Large intestine (tissue), 3 donors: ENCODE results near the gene XPNPEP1. TPM values are rescaled to one million over a fixed set of nuclear protein-coding genes. Genes with fewer than 3 reads are reported as not detected.
A peak's percentile ranks its signal among the peaks of the same experiment; 100 is the strongest.

Experiments used
- DNase-seq, 2 donors: peaks; one replicate each; pipeline versions ENCODE4 v3.0.0 to v3.0.0-alpha.2; 2013
- H3K27ac ChIP-seq: one replicate; pipeline ENCODE4 v1.5.1; 2013; ENCODE audit warnings: low read length
- H3K27me3 ChIP-seq: 2 replicates; pipeline ENCODE4 v1.6.1; 2013; ENCODE audit warnings: low read length; ENCODE audit not compliant: control insufficient read depth, insufficient read depth
- H3K36me3 ChIP-seq: 2 replicates; pipeline ENCODE4 v1.6.1; 2013; ENCODE audit warnings: low read length; ENCODE audit not compliant: control insufficient read depth, insufficient read depth
- H3K4me1 ChIP-seq: one replicate; pipeline ENCODE4 v1.6.1; 2013; ENCODE audit warnings: low read length; ENCODE audit not compliant: control insufficient read depth, insufficient read depth
- H3K4me3 ChIP-seq: one replicate; pipeline ENCODE4 v1.5.1; 2013; ENCODE audit warnings: low read length
- H3K9me3 ChIP-seq: one replicate; pipeline ENCODE4 v1.6.1; 2013; ENCODE audit warnings: mild to moderate bottlenecking, low read depth, low read length, moderate library complexity; ENCODE audit not compliant: control insufficient read depth
- WGBS: methylation state at CpG from one replicate; pipeline ENCODE4 v1.1.5; 2013; ENCODE audit warnings: low lambda C conversion rate; ENCODE audit not compliant: insufficient coverage; 5-methylcytosine and 5-hydroxymethylcytosine counted together
- polyA plus RNA-seq: library from polyadenylated mRNA; unstranded; fragments of 120-200 nt; gene quantifications from one replicate; pipeline ENCODE4 v1.2.1, GENCODE V29; 2013

The XPNPEP1 gene
- polyA plus RNA-seq, 1 donor = 152 TPM

GRCh38 chr10:109894516-109894915, 28.8 kb downstream of the XPNPEP1 start:
- Histone ChIP-seq H3K4me1 (peaks cover 46% of the 10 kb centered on the region), H3K9me3 (no peaks in the 10 kb centered on the region), H3K27ac (no peak overlapping the region), H3K27me3 (no peaks in the 10 kb centered on the region), H3K36me3 (peaks cover 36% of the 10 kb centered on the region), H3K4me3 (no peak overlapping the region)
- no peak for DNase-seq
- WGBS = 70% methylated on average over 3 of the region's 5 CpGs

DNA sequence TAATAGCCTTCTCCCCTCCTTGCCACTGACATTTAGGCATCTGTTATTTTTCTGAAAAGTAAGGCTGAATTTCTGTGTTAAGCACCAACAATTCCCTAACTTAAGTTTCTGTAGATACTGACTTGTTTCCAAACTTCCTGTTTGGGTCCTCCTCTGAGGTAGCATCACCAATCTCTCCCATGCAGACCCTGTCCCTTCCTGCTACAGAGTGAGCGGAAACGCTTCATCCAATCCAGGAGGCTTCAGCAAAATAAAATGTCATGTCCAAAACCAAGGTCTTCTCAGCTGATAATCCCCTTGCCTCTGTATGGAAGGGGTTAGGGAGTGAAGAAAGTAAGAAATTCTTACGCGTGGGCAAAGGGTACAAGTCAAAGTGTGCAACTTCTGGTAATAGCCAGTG, 29.9 kb downstream of the XPNPEP1 start:
- Histone ChIP-seq H3K9me3 (no peaks in the 10 kb centered on the region), H3K27ac (peak overlapping the region; percentile 75), H3K27me3 (no peaks in the 10 kb centered on the region), H3K4me3 (no peak overlapping the region), H3K36me3 (peaks cover 38% of the 10 kb centered on the region), H3K4me1 (peaks cover 38% of the 10 kb centered on the region)
- no CpG with 5 or more reads among the region's 4 CpGs for WGBS
- no peak for DNase-seq

DNA sequence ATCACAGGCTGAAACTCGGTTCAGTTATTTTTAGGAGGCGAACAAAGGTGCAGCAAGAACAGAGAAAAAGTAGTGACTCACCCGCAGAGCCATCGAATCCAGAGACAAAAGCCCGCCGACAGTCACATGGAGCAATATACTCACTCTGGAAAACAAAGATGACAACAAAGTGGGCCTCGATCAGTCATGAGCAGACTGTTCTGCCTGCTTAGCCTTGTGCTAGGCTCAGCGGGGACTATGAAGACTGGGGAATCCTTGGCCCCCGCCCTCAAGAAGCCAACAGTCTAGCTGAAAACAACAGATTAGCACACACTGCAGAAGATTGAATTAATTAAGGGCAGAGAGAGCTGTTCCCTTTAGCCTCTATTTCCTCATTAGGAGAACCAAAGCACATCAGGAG, 30.4 kb downstream of the XPNPEP1 start:
- Histone ChIP-seq H3K27ac (peak overlapping the region; percentile 75), H3K36me3 (peaks cover 38% of the 10 kb centered on the region), H3K27me3 (no peaks in the 10 kb centered on the region), H3K4me1 (peaks cover 37% of the 10 kb centered on the region), H3K9me3 (no peaks in the 10 kb centered on the region), H3K4me3 (no peak overlapping the region)
- peak; percentile 46 to 75 for DNase-seq
- WGBS = no CpG with 5 or more reads among the region's 9 CpGs

GRCh38 chr10:109892117-109892516, 31.2 kb downstream of the XPNPEP1 start:
- Histone ChIP-seq H3K9me3 (no peaks in the 10 kb centered on the region), H3K36me3 (peaks cover 45% of the 10 kb centered on the region), H3K4me3 (no peak overlapping the region), H3K27ac (peak overlapping the region; percentile 75), H3K4me1 (peaks cover 37% of the 10 kb centered on the region), H3K27me3 (no peaks in the 10 kb centered on the region)
- WGBS = no CpG with 5 or more reads among the region's 4 CpGs
- no peak for DNase-seq

GRCh38 chr10:109891105-109891504, 32.2 kb downstream of the XPNPEP1 start:
- H3K36me3 ChIP-seq = peaks cover 55% of the 10 kb centered on the region
- no peak overlapping the region for H3K27ac ChIP-seq
- H3K4me1 ChIP-seq = peaks cover 37% of the 10 kb centered on the region
- no peaks in the 10 kb centered on the region for H3K27me3 ChIP-seq
- H3K4me3 ChIP-seq = no peak overlapping the region
- WGBS = no CpG with 5 or more reads among the region's 2 CpGs
- H3K9me3 ChIP-seq = no peaks in the 10 kb centered on the region
- no peak for DNase-seq

DNA sequence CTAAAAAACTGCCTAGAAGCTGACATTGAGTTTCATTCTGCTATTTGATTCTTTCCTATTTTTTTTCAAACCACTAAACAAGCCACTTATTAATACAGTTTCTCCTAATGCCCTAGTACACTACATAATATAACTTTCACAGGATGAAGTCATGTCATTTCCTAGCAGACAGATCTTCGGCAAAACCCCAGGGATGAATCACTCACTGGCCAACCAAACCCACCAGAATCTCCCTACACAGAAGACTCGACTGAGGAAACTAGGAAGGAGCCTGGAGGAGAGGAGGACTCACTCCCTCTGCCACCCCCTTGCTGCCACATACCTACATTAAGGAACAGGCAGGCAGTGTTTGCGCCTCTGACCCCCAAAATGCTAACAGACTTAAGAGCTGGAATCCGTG, 33.4 kb downstream of the XPNPEP1 start:
- no peaks in the 10 kb centered on the region for H3K9me3 ChIP-seq
- H3K4me3 ChIP-seq = no peak overlapping the region
- no peak for DNase-seq
- peaks cover 63% of the 10 kb centered on the region for H3K36me3 ChIP-seq
- no peaks in the 10 kb centered on the region for H3K27me3 ChIP-seq
- no peak overlapping the region for H3K27ac ChIP-seq
- peaks cover 25% of the 10 kb centered on the region for H3K4me1 ChIP-seq
- no CpG with 5 or more reads among the region's 4 CpGs for WGBS

DNA sequence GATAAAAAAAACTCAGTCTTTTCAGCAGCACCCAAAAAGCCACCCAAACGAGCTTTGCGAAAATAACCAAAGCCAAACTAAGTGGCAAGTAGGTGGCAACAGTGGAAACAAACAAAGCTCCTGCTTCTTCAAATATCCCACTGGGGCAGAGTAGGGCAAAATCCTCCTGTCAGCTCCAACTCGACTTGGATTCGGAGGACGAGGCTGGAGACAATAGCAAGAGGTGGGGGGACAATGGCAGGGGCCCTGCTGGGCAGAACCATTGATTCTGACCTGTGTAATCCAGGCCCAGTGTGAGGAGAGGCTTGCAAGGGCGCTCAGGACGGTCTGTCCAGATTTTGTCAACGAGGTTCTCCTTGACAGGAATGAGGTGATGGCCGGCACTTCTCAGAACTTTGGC, 35.5 kb downstream of the XPNPEP1 start:
- no peaks in the 10 kb centered on the region for H3K27me3 ChIP-seq
- no peak overlapping the region for H3K27ac ChIP-seq
- H3K9me3 ChIP-seq = no peaks in the 10 kb centered on the region
- no peak for DNase-seq
- H3K36me3 ChIP-seq = peaks cover 74% of the 10 kb centered on the region
- WGBS = no CpG with 5 or more reads among the region's 9 CpGs
- no peak overlapping the region for H3K4me3 ChIP-seq
- peaks cover 18% of the 10 kb centered on the region for H3K4me1 ChIP-seq

DNA sequence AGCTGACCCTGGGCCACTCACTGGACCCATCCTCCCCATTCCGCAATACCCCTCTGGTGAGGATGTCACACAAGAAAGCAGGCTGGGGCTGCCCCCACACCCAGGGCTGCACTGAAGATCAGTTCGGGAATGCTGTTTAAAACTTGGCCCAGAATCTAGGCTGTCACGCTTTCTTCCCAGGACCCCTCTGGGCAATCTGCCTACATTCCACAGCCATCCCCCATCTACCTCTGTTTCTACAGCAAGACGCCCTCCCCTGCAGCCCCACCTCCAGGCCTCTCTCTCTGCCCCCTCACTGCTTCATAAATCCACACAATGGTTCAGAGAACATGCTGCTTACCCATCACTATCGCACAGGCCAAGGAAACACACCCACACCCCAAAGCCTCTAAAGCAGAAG, 36.1 kb downstream of the XPNPEP1 start:
- no peak overlapping the region for H3K4me3 ChIP-seq
- DNase-seq = no peak
- no peak overlapping the region for H3K27ac ChIP-seq
- H3K27me3 ChIP-seq = no peaks in the 10 kb centered on the region
- peaks cover 78% of the 10 kb centered on the region for H3K36me3 ChIP-seq
- H3K9me3 ChIP-seq = no peaks in the 10 kb centered on the region
- H3K4me1 ChIP-seq = peaks cover 14% of the 10 kb centered on the region
- WGBS = no CpG with 5 or more reads among the region's 5 CpGs

- no CpG with 5 or more reads among the region's 2 CpGs for WGBS
- Histone ChIP-seq H3K4me1 (peaks cover 9% of the 10 kb centered on the region), H3K36me3 (peaks cover 77% of the 10 kb centered on the region), H3K9me3 (no peaks in the 10 kb centered on the region), H3K27me3 (no peaks in the 10 kb centered on the region), H3K4me3 (no peak overlapping the region), H3K27ac (no peak overlapping the region)
- no peak for DNase-seq
These were observed 36.5 kb downstream of the XPNPEP1 start for GRCh38 chr10:109886781-109887140.

GRCh38 chr10:109886037-109886780, 37.1 kb downstream of the XPNPEP1 start:
- H3K27ac ChIP-seq = no peak overlapping the region

More at GRCh38 chr10:109886037-109886780, 37.1 kb downstream of the XPNPEP1 start:
- no peaks in the 10 kb centered on the region for H3K27me3 ChIP-seq
- no peak overlapping the region for H3K4me3 ChIP-seq
- no peak for DNase-seq
- no CpG with 5 or more reads among the region's 10 CpGs for WGBS
- peaks cover 77% of the 10 kb centered on the region for H3K36me3 ChIP-seq
- no peaks in the 10 kb centered on the region for H3K9me3 ChIP-seq
- H3K4me1 ChIP-seq = peaks cover 8% of the 10 kb centered on the region
